GM19023 (cell line): Measurements from ENCODE around the gene PRR32.
A peak's percentile ranks its signal among the peaks of the same experiment; 100 is the strongest.
"Not testable (repeated sequence)": the region's sequence is repeated elsewhere in the genome, so short reads cannot be mapped to it uniquely, and the experiment has no call there.

Experiments used
- ATAC-seq: cut with Tn5 transposase; IDR thresholded peaks from one replicate; pipeline ENCODE4 v1.9.1; 2021; ENCODE audit warnings: mild to moderate bottlenecking, moderate library complexity; ENCODE audit not compliant: unreplicated experiment

PRR32 gene

GRCh38 chrX:126819429-126819828, at the start of gene PRR32:
TSS of gene PRR32 (plus strand) at chrX:126819729. CDS start at chrX:126819844, 115 bp downstream.
- ATAC-seq = no peak

- peak; percentile 81 for ATAC-seq
Measured at GRCh38 chrX:126770179-126770578, 49.4 kb upstream of the PRR32 start.

- no peak for ATAC-seq
Measured at GRCh38 chrX:126785539-126785938, 34.0 kb upstream of the PRR32 start.

GRCh38 chrX:126799059-126799458, 20.5 kb upstream of the PRR32 start:
- ATAC-seq = no peak

- ATAC-seq = not testable (repeated sequence)
Measured at GRCh38 chrX:126806784-126807183, 12.7 kb upstream of the PRR32 start.

GRCh38 chrX:126815806-126816205, 3.7 kb upstream of the PRR32 start:
- no peak for ATAC-seq

- ATAC-seq = no peak
Measured at GRCh38 chrX:126820700-126821420, 1.3 kb downstream of the PRR32 start.

- ATAC-seq = no peak
Measured at GRCh38 chrX:126824338-126825007, 4.9 kb downstream of the PRR32 start.

- no peak for ATAC-seq
Measured at GRCh38 chrX:126825566-126826193, 6.2 kb downstream of the PRR32 start.

GRCh38 chrX:126836186-126836585, 16.7 kb downstream of the PRR32 start:
- no peak for ATAC-seq

- ATAC-seq = no peak
Measured at GRCh38 chrX:126847143-126847542, 27.6 kb downstream of the PRR32 start.

- ATAC-seq = no peak
Measured at GRCh38 chrX:126855839-126856524, 36.5 kb downstream of the PRR32 start.
